GM12878 (cell line): ENCODE measurements around the gene LAMB1. TPM values are rescaled to one million over a fixed set of nuclear protein-coding genes. Genes with fewer than 3 reads are reported as not detected.

ENCODE experiments used
- ATAC-seq: fragments of 200-7000 bp; cut with Tn5 transposase; 3 replicates; pipeline ENCODE4 v1.9.1; 2020; ENCODE audit warnings: mild to moderate bottlenecking, moderate library complexity
- BruUV-seq: library from RNA; stranded (reverse); fragments of 400-500 nt; replicated peaks from 2 replicates; lab custom pipeline; 2021; lab: Mats Ljungman, UMichigan
- CTCF ChIA-PET: fragments of 300-600 bp; sonication (Branson Sonifier 250); formaldehyde crosslinking; extraction: SDS; loops from one replicate; lab custom pipeline; 2021; ENCODE audit warnings: inconsistent platforms; lab: Yijun Ruan, JAX
- POLR2A ChIA-PET: fragments of 350-600 bp; formaldehyde crosslinking; extraction: SDS; loops from one replicate; lab custom pipeline; 2021; ENCODE audit warnings: inconsistent platforms; lab: Charles Lee
- RAD21 ChIA-PET: fragments of 300-600 bp; sonication (Branson Sonifier 250); formaldehyde crosslinking; loops from one replicate; lab custom pipeline; 2023; ENCODE audit warnings: antibody characterized with exemption; ENCODE audit not compliant: unreplicated experiment; lab: Charles Lee
- SMC1A ChIA-PET: fragments of 300-600 bp; sonication (Branson Sonifier 250); formaldehyde crosslinking; loops from one replicate; lab custom pipeline; 2023; ENCODE audit not compliant: unreplicated experiment, uncharacterized antibody; lab: Charles Lee
- DNase-seq: peaks from one replicate; pipeline ENCODE4 v3.0.0-alpha.2; 2011; ENCODE audit warnings: low read depth, low spot score
- FAIRE-seq: peaks from 3 replicates; lab custom pipeline; 2011; peaks lifted over from hg19 to GRCh38; lab: Jason Lieb, UNC
- H2AFZ ChIP-seq: 2 replicates; pipeline ENCODE4 v1.6.0; 2011; ENCODE audit warnings: low read depth, low read length, control low read depth; ENCODE audit not compliant: control insufficient read depth
- H3K27ac ChIP-seq: 2 replicates; pipeline ENCODE4 v1.5.1; 2011; ENCODE audit warnings: control low read depth; ENCODE audit not compliant: control insufficient read depth, insufficient read depth
- H3K27me3 ChIP-seq, 2 experiments: replicated peaks in 1 of 2; 2 replicates each; pipeline versions ENCODE4 v1.6.0 to v1.6.1; 2011; ENCODE audit warnings: low read length in 1 of 2; ENCODE audit not compliant: control insufficient read depth in 2 of 2, insufficient read depth in 2 of 2
- H3K36me3 ChIP-seq, 2 experiments: 2 replicates each; pipeline ENCODE4 v1.5.1; 2011; ENCODE audit warnings: low read length in 1 of 2; ENCODE audit not compliant: control insufficient read depth in 2 of 2, insufficient read depth in 2 of 2
- H3K4me1 ChIP-seq: 2 replicates; pipeline ENCODE4 v1.6.1; 2011; ENCODE audit warnings: mild to moderate bottlenecking, low read length, moderate library complexity, mixed read lengths; ENCODE audit not compliant: control insufficient read depth, insufficient read depth
- H3K4me2 ChIP-seq: 2 replicates; pipeline ENCODE4 v1.6.0; 2011; ENCODE audit warnings: control low read depth; ENCODE audit not compliant: control insufficient read depth, insufficient read depth
- H3K4me3 ChIP-seq: fragments of 200-600 bp; sonication (generic); 2 replicates; pipeline ENCODE4 v1.5.1; 2016
- H3K79me2 ChIP-seq: 2 replicates; pipeline ENCODE4 v1.6.0; 2011; ENCODE audit warnings: low read length; ENCODE audit not compliant: control insufficient read depth, insufficient read depth
- H3K9ac ChIP-seq: 2 replicates; pipeline ENCODE4 v1.8.0; 2011; ENCODE audit warnings: low read length, control low read depth, mixed read lengths; ENCODE audit not compliant: control insufficient read depth, insufficient read depth
- H3K9me3 ChIP-seq: replicated peaks from 3 replicates; pipeline ENCODE4 v1.5.1; 2011; ENCODE audit warnings: mild to moderate bottlenecking, low read length; ENCODE audit not compliant: control insufficient read depth, insufficient read depth
- H4K20me1 ChIP-seq: 2 replicates; pipeline ENCODE4 v1.6.0; 2011; ENCODE audit not compliant: control insufficient read depth, insufficient read depth
- CEBPB ChIP-seq, 2 experiments: fragments of 150-350 bp in 1 of 2; IDR thresholded peaks; 2 replicates each; pipeline ENCODE4 v1.6.1; 2012 to 2014; ENCODE audit warnings: low read depth in 2 of 2, low read length in 2 of 2, borderline replicate concordance in 1 of 2, inconsistent platforms in 1 of 2
- EP300 ChIP-seq, 2 experiments: fragments of 150-350 bp in 1 of 2; IDR thresholded peaks; 2 replicates each; pipeline ENCODE4 v1.6.1; 2011 to 2012; ENCODE audit warnings: low read depth in 2 of 2, low read length in 2 of 2, borderline replicate concordance in 1 of 2, improper control_type of control experiment in 1 of 2, inconsistent platforms in 1 of 2; ENCODE audit not compliant: control insufficient read depth in 1 of 2
- JUND ChIP-seq: IDR thresholded peaks from 2 replicates; pipeline ENCODE4 v1.6.1; 2012; ENCODE audit warnings: low read depth, mild to moderate bottlenecking, low read length, improper control_type of control experiment, moderate library complexity
- NFYB ChIP-seq: IDR thresholded peaks from 2 replicates; pipeline ENCODE4 v1.6.1; 2011; ENCODE audit warnings: low read depth, mild to moderate bottlenecking, low read length, improper control_type of control experiment, moderate library complexity; ENCODE audit not compliant: insufficient read depth
- RAD21 ChIP-seq: IDR thresholded peaks from 2 replicates; pipeline ENCODE4 v1.6.1; 2011; ENCODE audit warnings: mild to moderate bottlenecking, low read depth, low read length, moderate library complexity; ENCODE audit not compliant: insufficient read depth
- TCF3 ChIP-seq: IDR thresholded peaks from 2 replicates; pipeline ENCODE4 v1.6.1; 2012; ENCODE audit warnings: low read depth, mild to moderate bottlenecking, low read length, borderline replicate concordance; ENCODE audit not compliant: insufficient read depth
- TCF7 ChIP-seq: IDR thresholded peaks from 2 replicates; pipeline ENCODE4 v1.6.1; 2014; ENCODE audit warnings: antibody characterized with exemption, borderline replicate concordance
- ZBED1 ChIP-seq: IDR thresholded peaks from 2 replicates; pipeline ENCODE4 v1.6.1; 2016; ENCODE audit warnings: borderline replicate concordance
- ZNF24 ChIP-seq: fragments of 450-650 bp; IDR thresholded peaks from 2 replicates; pipeline ENCODE4 v1.6.1; 2017; ENCODE audit warnings: antibody characterized with exemption, mild to moderate bottlenecking
- WGBS: methylation state at CpG from one replicate; pipeline ENCODE4 v1.1.6; 2016; ENCODE audit warnings: low lambda C conversion rate; ENCODE audit not compliant: insufficient replicate concordance, insufficient coverage; ENCODE audit errors: missing lambda C conversion rate; 5-methylcytosine and 5-hydroxymethylcytosine counted together
- in situ Hi-C: fragments of 300-500 bp; cut with MboI; formaldehyde crosslinking; loops from 9 replicates; pipeline ENCODE4 v1.14.3; 2018; ENCODE audit warnings: mixed read lengths
- intact Hi-C: fragments of 100-400 bp; cut with micrococcal nuclease; formaldehyde crosslinking; loops from one replicate; pipeline ENCODE4 v1.14.2; 2022; ENCODE audit not compliant: unreplicated experiment
- polyA plus RNA-seq, 11 experiments: library from polyadenylated mRNA; depleted of rRNA in 4 of 11; unstranded in 6 of 11; stranded (reverse) in 5 of 11; fragments of >200 nt; fragmentation: Nextera tagmentation in 4 of 11; fragmentation: Illumina TruSeq in 1 of 11; extraction: Ambion mirVana in 4 of 11; extraction: Trizol in 1 of 11; gene quantifications; 1 replicate in 1 of 11; 2 replicates in 10 of 11; pipeline versions ENCODE4 v1.2.1 to v1.2.3, GENCODE V29; 2011 to 2016; ENCODE audit warnings: inconsistent platforms in 2 of 11, missing spikeins in 2 of 11, low read depth in 1 of 11
- total RNA-seq, 4 experiments: library from RNA; depleted of rRNA in 3 of 4; stranded (reverse); fragments of >200 nt in 3 of 4; fragmentation: Illumina TruSeq in 1 of 4; extraction: Trizol in 1 of 4; gene quantifications; 2 replicates each; pipeline versions ENCODE4 v1.2.1 to v1.2.3, GENCODE V29; 2013 to 2021
- TF ChIP-seq, protein P1 (sequence below): fragments of 450-650 bp; IDR thresholded peaks from 2 replicates; pipeline ENCODE4 v1.6.1; 2017; ENCODE audit warnings: mild to moderate bottlenecking, low read depth, inconsistent platforms; ENCODE audit not compliant: poor library complexity, severe bottlenecking
- TF ChIP-seq, protein P2 (sequence below): fragments of 450-650 bp; formaldehyde crosslinking; IDR thresholded peaks from 2 replicates; pipeline ENCODE4 v1.5.0; 2022; ENCODE audit warnings: mild to moderate bottlenecking, missing genetic modification characterization

The LAMB1 gene
- total and polyA plus RNA-seq, 10 of the 15 experiments (the other 5 are each of a cell fraction or from before 2014, with no cell fraction given) = 0.05 to 2.2 (median 1.2) TPM; not detected in 4

DNA sequence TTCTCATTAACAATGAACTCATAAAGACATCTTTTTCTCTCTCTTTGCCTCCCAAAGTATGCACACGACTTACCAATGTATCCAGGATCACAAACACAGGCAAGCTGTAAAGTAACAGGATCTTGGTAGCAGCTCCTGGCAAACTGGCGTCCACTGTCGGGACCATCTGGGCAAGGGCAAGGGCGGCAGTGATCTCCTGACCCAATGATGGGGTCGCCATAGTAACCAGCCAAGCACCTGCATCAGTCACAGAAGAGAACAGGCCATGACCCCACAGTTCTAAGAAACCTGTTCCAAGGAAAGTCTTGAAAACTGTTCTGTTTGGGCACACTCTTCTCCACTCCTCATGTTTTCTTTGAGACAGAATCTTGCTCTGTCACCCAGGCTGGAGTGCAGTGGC is 47.6 kb downstream of the LAMB1 start:
- ChIA-PET SMC1A (interaction anchor here (0.7 to 0.8 kb wide), 2 partner anchors 44 to 51 kb away, joined by 3 read pairs; no protein-coding TSS in a partner anchor), POLR2A (no interaction called here), CTCF (interaction anchor here (1.2 kb wide), 1 partner anchor 9 kb away, joined by 6 read pairs; no protein-coding TSS in a partner anchor), RAD21 (no interaction called here)
- H3K36me3 ChIP-seq = no peaks in the 10 kb centered on the region
- intact Hi-C loops = no loop called here
- H2AFZ ChIP-seq = no peak overlapping the region
- BruUV-seq = no TSS peak
- no peak for FAIRE-seq
- H3K27me3 ChIP-seq = no peaks in the 10 kb centered on the region; a peak in 1 of 4 replicates
- in situ Hi-C loops = no loop called here
- TF ChIP-seq ZBED1 (no peak), TCF7 (no peak)
- no peaks in the 10 kb centered on the region for H4K20me1 ChIP-seq
- DNase-seq = no peak
- H3K4me3 ChIP-seq = no peak overlapping the region
- WGBS = 34% methylated on average over 5 of the region's 5 CpGs
- H3K4me1 ChIP-seq = no peaks in the 10 kb centered on the region
- no peak for ATAC-seq
- no peaks in the 10 kb centered on the region for H3K79me2 ChIP-seq
- H3K9ac ChIP-seq = no peak overlapping the region
- no peak overlapping the region for H3K27ac ChIP-seq
- no peak overlapping the region for H3K4me2 ChIP-seq
- H3K9me3 ChIP-seq = no peaks in the 10 kb centered on the region

DNA sequence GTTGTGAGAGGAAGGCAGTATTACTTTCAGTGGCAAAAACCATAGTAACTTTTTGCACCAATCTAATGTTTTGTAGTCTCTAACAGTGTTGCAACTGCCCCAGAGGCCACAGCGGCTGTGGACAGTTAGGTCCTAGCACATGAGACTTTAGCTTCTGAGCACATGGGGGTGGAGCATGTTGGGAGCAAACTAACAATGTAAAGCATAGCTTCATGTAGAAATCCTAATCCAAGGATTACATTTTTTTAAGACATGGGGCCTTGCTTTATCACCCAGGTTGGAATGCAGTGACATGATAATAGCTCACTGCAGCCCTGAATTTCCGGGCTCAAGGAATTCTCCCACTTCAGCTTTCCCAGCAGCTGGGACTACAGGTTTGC is 49.0 kb downstream of the LAMB1 start:
- no peak for FAIRE-seq
- no peak overlapping the region for H3K9ac ChIP-seq
- TF ChIP-seq EP300 (IDR thresholded peaks at IDR 0.05; ENCODE audit: borderline replicate concordance in 1 of 2, control insufficient read depth in 1 of 2, low read depth in 2 of 2, low read length in 2 of 2) = no peak
- TF ChIP-seq, protein P1, sequence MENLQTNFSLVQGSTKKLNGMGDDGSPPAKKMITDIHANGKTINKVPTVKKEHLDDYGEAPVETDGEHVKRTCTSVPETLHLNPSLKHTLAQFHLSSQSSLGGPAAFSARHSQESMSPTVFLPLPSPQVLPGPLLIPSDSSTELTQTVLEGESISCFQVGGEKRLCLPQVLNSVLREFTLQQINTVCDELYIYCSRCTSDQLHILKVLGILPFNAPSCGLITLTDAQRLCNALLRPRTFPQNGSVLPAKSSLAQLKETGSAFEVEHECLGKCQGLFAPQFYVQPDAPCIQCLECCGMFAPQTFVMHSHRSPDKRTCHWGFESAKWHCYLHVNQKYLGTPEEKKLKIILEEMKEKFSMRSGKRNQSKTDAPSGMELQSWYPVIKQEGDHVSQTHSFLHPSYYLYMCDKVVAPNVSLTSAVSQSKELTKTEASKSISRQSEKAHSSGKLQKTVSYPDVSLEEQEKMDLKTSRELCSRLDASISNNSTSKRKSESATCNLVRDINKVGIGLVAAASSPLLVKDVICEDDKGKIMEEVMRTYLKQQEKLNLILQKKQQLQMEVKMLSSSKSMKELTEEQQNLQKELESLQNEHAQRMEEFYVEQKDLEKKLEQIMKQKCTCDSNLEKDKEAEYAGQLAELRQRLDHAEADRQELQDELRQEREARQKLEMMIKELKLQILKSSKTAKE = no peak
- TF ChIP-seq, protein P2, sequence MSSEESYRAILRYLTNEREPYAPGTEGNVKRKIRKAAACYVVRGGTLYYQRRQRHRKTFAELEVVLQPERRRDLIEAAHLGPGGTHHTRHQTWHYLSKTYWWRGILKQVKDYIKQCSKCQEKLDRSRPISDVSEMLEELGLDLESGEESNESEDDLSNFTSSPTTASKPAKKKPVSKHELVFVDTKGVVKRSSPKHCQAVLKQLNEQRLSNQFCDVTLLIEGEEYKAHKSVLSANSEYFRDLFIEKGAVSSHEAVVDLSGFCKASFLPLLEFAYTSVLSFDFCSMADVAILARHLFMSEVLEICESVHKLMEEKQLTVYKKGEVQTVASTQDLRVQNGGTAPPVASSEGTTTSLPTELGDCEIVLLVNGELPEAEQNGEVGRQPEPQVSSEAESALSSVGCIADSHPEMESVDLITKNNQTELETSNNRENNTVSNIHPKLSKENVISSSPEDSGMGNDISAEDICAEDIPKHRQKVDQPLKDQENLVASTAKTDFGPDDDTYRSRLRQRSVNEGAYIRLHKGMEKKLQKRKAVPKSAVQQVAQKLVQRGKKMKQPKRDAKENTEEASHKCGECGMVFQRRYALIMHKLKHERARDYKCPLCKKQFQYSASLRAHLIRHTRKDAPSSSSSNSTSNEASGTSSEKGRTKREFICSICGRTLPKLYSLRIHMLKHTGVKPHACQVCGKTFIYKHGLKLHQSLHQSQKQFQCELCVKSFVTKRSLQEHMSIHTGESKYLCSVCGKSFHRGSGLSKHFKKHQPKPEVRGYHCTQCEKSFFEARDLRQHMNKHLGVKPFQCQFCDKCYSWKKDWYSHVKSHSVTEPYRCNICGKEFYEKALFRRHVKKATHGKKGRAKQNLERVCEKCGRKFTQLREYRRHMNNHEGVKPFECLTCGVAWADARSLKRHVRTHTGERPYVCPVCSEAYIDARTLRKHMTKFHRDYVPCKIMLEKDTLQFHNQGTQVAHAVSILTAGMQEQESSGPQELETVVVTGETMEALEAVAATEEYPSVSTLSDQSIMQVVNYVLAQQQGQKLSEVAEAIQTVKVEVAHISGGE (CRISPR knock-in tag) = no peak
- no peak for TF ChIP-seq RAD21
- no peak for TF ChIP-seq CEBPB (IDR thresholded peaks at IDR 0.05; ENCODE audit: borderline replicate concordance in 1 of 2, low read depth in 2 of 2, low read length in 2 of 2)
- TF ChIP-seq TCF3 = no peak
- TF ChIP-seq JUND = no peak
- no peak for TF ChIP-seq ZNF24
- no peak for TF ChIP-seq NFYB
- TF ChIP-seq, all 136 proteins: peak for 0
- H3K36me3 ChIP-seq = no peaks in the 10 kb centered on the region
- intact Hi-C loops = no loop called here
- DNase-seq (no peak), ATAC-seq (no peak)
- no peaks in the 10 kb centered on the region for H3K4me1 ChIP-seq
- H3K4me2 ChIP-seq = no peak overlapping the region
- no peak overlapping the region for H2AFZ ChIP-seq
- no peaks in the 10 kb centered on the region for H3K27me3 ChIP-seq
- H3K9me3 ChIP-seq = no peaks in the 10 kb centered on the region
- ChIA-PET SMC1A (no interaction called here), POLR2A (no interaction called here), CTCF (interaction anchor here (0.6 kb wide), 2 partner anchors 12 to 191 kb away, joined by 3 to 4 read pairs; no protein-coding TSS in a partner anchor), RAD21 (no interaction called here)
- no peak overlapping the region for H3K4me3 ChIP-seq
- H4K20me1 ChIP-seq = no peaks in the 10 kb centered on the region
- in situ Hi-C loops = no loop called here
- no peaks in the 10 kb centered on the region for H3K79me2 ChIP-seq
- 59% methylated on average over 2 of the region's 2 CpGs for WGBS
- no peak overlapping the region for H3K27ac ChIP-seq
- no TSS peak for BruUV-seq
